GM21360 (cell line): ENCODE data around the gene ZDHHC18.
"Not testable (repeated sequence)": the region's sequence is repeated elsewhere in the genome, so short reads cannot be mapped to it uniquely, and the experiment has no call there.

Experiments
- ATAC-seq: cut with Tn5 transposase; IDR thresholded peaks from one replicate; pipeline ENCODE4 v1.9.1; 2021; ENCODE audit warnings: mild to moderate bottlenecking, moderate library complexity; ENCODE audit not compliant: unreplicated experiment

Gene ZDHHC18

DNA sequence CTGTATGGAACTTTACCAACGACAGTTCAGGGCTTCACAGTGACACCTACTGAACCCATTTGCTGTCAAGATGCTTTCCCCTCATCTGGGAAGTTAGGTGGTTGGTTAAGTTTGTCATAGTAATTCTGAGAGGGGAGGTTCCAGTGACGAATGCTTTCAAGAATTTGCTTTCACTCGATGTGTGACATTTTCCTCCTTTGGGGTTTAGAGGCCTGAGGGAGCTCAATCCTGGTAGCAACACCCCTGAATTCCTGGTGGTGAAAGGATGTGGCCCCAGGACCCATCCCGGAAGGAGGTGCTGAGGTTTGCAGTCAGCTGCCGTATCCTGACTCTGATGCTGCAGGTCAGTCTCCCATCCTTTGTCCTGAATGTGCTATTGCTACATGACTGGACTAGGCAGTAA, 35.9 kb upstream of the ZDHHC18 start:
- no peak for ATAC-seq

- no peak for ATAC-seq
Measured at GRCh38 chr1:26791148-26791547, 35.3 kb upstream of the ZDHHC18 start.

DNA sequence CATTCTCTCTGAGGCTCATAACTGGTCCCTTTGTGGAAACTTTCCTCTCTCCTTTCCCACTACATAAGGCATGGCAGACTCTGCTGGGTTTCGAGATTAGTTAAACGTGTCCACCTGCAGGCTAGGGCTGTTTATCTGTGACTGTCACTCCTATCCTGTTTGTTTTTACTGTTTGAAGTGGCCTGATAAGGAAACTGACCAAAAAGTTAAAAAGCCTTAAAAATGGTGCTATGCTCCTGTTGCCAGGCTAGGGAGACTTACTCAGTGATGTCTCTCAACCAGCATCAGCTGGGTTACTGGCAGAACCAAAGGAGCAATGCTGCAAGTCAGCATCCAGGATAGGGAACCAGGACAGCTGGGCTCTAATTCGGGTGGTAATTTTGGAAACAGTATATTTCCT, 34.9 kb upstream of the ZDHHC18 start:
- ATAC-seq: no peak

- no peak for ATAC-seq
Measured at GRCh38 chr1:26792924-26793323, 33.6 kb upstream of the ZDHHC18 start.

- ATAC-seq: no peak
Measured at GRCh38 chr1:26794391-26794790, 32.1 kb upstream of the ZDHHC18 start.

DNA sequence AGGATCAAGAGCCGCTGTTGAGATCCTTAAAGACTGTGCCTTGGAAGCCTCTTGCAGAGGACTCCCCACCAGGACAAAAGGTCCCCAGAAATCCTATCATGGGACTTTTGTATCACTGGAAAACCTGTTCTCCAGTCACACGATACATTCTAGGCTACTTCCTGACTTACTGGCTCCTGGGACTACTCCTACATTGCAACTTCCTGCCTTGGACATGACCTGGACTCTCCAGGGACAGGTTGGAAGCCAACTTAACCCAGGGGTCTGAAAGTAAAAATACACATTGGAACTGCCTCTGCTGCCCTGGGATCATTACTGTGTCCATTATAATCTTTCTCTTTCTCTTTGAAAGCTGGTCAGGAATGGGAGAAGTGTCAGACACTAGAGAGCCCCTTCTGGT, 28.9 kb upstream of the ZDHHC18 start:
- ATAC-seq: no peak

DNA sequence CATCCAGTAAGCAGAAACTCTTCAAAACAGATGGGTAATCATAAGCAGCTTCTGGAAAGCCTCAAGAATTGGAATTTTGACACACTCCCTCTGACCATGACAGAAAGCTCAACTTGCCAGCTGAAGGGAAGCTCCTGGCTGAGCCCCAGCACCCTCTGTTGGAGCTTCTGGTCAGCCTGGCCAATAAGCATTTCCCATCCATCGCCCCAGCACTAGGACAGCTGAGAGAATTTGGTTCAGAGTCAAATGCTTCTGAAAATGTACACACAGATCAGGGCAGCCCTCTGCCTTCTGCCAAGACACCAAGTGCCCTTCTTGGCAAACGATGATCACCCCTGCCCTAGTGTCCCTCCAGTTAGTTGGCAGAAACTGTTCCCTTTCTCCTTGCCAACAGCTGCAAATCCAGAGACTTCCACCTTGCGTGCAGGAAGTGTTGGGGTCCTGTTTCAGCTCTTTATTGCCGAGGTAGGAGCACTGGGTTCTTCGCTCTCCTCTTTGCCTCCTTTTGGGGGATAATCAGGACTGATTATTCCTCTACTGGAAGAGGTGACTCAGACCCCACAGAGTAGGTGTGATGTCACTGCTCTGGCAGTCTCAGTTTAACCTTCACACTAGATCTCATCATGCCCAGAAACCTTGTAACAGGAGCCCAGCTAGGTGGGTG, 26.9 kb upstream of the ZDHHC18 start:
- no peak for ATAC-seq

GRCh38 chr1:26803932-26804331, 22.6 kb upstream of the ZDHHC18 start:
- not testable (repeated sequence) for ATAC-seq

- not testable (repeated sequence) for ATAC-seq
Measured at GRCh38 chr1:26810105-26810504, 16.4 kb upstream of the ZDHHC18 start.

GRCh38 chr1:26811057-26811456, 15.4 kb upstream of the ZDHHC18 start:
- no peak for ATAC-seq

GRCh38 chr1:26811708-26812107, 14.8 kb upstream of the ZDHHC18 start:
- no peak for ATAC-seq

- no peak for ATAC-seq
Measured at GRCh38 chr1:26814377-26814776, 12.1 kb upstream of the ZDHHC18 start.

- no peak for ATAC-seq
Measured at GRCh38 chr1:26814893-26815292, 11.6 kb upstream of the ZDHHC18 start.

DNA sequence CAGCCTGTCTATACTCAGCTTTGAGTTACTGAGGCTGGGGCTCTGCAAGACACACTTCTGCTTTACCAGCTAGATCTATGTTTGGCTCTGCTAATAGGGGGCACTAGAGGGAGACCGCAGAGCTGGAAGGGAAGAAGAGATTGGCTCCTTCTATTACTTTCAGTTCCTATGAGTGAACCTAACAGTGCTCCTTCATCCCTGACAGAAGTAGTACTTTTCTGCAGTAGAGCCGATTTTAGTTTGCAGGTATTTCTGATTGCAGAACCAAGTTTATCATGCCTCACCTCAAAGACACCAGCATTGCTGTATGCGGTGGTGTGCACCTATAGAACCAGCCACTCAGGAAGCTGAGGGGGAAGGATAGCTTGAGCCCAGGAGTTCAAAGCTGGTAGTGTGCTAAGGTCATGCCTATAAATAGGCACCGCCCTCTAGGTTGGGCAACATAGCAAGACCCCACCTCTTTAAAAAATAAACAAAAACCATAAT, 5.7 kb upstream of the ZDHHC18 start:
- ATAC-seq: peak; percentile 89

GRCh38 chr1:26822737-26823395, 3.6 kb upstream of the ZDHHC18 start:
- no peak for ATAC-seq

DNA sequence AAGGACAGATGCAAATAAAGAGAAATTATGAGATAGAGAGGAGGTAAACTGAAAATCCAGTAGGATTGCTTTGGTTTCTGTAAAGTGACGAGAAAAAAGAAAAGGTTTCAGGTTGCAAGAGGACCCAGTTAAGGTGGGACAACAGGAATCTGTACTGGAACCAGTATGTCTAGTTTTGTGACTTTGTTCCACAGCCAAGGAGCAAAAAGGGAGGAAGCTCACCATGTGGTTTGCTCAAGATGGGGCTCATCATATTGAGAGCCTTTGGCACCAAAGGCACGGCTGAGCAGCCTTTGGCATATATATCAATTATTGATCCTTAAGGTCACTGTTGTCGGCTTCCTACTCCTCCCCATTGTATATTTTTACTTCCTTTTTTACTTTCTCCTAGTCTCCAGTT, 1.8 kb upstream of the ZDHHC18 start:
- no peak for ATAC-seq

DNA sequence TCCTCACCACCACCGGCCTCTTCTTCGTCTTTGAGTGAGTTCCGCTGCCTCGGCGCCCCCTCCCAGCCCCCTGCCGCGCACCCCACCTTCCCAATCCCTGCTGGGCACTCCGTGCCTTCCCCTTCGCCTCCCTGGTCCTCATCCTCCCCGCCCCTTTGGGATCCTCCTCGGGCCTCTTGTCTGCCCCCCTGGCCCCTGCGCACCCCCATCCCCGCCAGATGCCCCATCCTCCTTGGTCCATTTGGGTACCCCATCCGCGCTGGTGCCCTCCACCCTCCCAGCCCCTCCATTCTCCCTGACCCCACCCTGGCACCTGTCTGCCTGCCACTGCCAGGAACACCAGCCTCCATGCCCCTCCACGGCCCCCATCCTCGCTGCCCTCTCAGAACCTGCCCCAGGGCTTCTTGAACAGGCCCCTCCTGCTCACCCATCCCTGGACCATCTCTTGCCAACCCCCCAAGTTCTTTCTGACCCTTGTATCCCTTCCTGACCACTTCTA, 667 bp downstream of the ZDHHC18 start:
- ATAC-seq: no peak

DNA sequence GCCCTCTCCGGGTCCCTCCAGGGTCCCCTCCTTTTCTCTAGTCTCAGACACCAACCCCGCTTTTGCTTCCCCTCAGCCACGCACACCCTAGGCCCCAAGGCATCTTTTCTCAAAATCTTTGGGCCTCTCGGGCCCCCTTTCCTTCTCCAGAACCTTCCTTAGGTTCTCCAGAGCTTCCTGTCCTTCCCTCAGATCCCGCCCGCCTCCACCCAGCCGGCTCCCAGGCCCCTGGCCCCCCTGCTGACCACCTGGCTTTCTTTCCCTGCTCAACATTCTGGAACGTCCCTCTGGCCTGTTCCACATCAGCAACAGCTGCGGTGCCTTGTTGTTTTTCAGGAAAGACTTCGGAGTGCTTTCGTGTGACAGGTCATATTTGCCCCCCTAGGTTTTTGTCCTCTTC, 1.2 kb downstream of the ZDHHC18 start:
- ATAC-seq: no peak

GRCh38 chr1:26828411-26828991, 2.0 kb downstream of the ZDHHC18 start:
- ATAC-seq: no peak

DNA sequence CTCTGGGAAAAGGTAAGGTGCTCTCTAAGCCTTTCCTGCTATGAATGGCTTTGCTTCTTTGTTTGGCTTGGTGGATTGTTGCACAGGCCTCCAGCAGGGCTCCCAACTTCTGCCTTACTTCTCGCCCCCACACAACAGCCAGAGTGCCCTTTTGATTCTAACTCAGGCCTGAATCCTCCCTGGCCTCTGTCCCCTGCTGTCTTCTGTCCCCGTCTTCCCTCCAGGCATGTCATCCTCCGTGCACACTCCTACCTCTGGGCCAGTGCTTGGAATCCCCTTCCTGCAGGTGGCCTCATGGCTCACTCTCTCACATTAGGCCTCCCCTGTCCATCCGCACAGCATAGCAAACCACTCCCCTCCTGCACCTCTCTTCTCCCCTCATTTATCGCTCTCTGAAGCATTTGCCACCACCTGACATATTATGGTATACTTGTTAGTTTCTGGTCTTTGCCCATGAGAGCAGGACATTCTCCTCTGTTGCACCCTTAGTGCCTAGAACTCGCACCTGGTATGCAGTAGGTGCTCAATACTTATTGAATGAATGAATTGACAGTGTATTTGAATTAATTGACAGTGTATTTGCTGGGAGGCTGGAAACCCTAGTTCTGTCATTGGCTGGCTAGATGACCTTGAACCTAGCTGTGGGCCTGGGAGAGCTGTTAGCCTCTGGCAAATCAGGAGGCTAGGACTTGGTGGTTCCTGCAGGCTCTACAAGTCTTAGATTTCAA, 2.9 kb downstream of the ZDHHC18 start:
- ATAC-seq: no peak

- no peak for ATAC-seq
Measured at GRCh38 chr1:26831059-26831458, 4.6 kb downstream of the ZDHHC18 start.
